K562 (cell line): Measurements from ENCODE around the gene SLC12A9. TPM values are rescaled to one million over a fixed set of nuclear protein-coding genes. Genes with fewer than 3 reads are reported as not detected.

ENCODE experiments used
- ARID4B ChIP-seq: sonication (generic); formaldehyde crosslinking; IDR thresholded peaks from 2 replicates; pipeline ENCODE4 v1.8.0; 2022; ENCODE audit warnings: mild to moderate bottlenecking, missing genetic modification reagents
- C11orf30 ChIP-seq: fragments of 450-650 bp; IDR thresholded peaks from 2 replicates; pipeline ENCODE4 v1.6.1; 2016; ENCODE audit warnings: low read depth, mild to moderate bottlenecking
- CAMTA2 ChIP-seq: fragments of 250-450 bp; sonication (Bioruptor Pico); conservative IDR thresholded peaks from 2 replicates; pipeline ENCODE4 v1.5.1; 2022
- MXI1 ChIP-seq: IDR thresholded peaks from 2 replicates; pipeline ENCODE4 v1.6.1; 2011; ENCODE audit warnings: low read depth, mild to moderate bottlenecking, improper control_type of control experiment, low read length
- SNAPC5 ChIP-seq: fragments of 250-450 bp; sonication (Bioruptor Pico); IDR thresholded peaks from 2 replicates; pipeline ENCODE4 v1.8.0; 2021; ENCODE audit warnings: moderate library complexity, mild to moderate bottlenecking, inconsistent platforms
- THAP12 ChIP-seq: fragments of 250-450 bp; sonication (Bioruptor Pico); IDR thresholded peaks from 2 replicates; pipeline ENCODE4 v1.9.0; 2021; ENCODE audit warnings: mild to moderate bottlenecking, inconsistent platforms
- ZBTB8A ChIP-seq: fragments of 450-650 bp; IDR thresholded peaks from 2 replicates; pipeline ENCODE4 v1.6.1; 2018; ENCODE audit warnings: mild to moderate bottlenecking, moderate library complexity; ENCODE audit not compliant: partially characterized antibody
- ZNF212 ChIP-seq: fragments of 450-650 bp; formaldehyde crosslinking; IDR thresholded peaks from 2 replicates; pipeline ENCODE4 v1.4.0; 2020; ENCODE audit warnings: mild to moderate bottlenecking
- ZNF24 ChIP-seq: fragments of 450-650 bp; IDR thresholded peaks from 2 replicates; pipeline ENCODE4 v1.6.1; 2016
- ZNF318 ChIP-seq, 2 experiments: fragments of 450-650 bp; IDR thresholded peaks; 2 replicates each; pipeline ENCODE4 v1.6.1; 2016; ENCODE audit warnings: mild to moderate bottlenecking in 2 of 2, borderline replicate concordance in 1 of 2, low read depth in 1 of 2, moderate library complexity in 1 of 2
- ZZZ3 ChIP-seq: fragments of 450-650 bp; IDR thresholded peaks from 2 replicates; pipeline ENCODE4 v1.6.1; 2016; ENCODE audit warnings: antibody characterized with exemption, mild to moderate bottlenecking, moderate library complexity
- polyA plus RNA-seq, 8 experiments: library from polyadenylated mRNA; depleted of rRNA in 4 of 8; stranded (reverse) in 5 of 8; unstranded in 3 of 8; fragments of >200 nt; fragmentation: Nextera tagmentation in 2 of 8; fragmentation: Illumina TruSeq in 1 of 8; extraction: Ambion mirVana in 2 of 8; extraction: Trizol in 1 of 8; gene quantifications; 2 replicates each; pipeline versions ENCODE4 v1.2.1 to v1.2.3, GENCODE V29; 2011 to 2014; ENCODE audit warnings: inconsistent platforms in 1 of 8, missing spikeins in 1 of 8
- total RNA-seq, 7 experiments: library from RNA; depleted of rRNA in 6 of 7; stranded (reverse); fragments of >200 nt in 6 of 7; fragmentation: Illumina TruSeq in 2 of 7; extraction: Trizol in 2 of 7; gene quantifications; 2 replicates each; pipeline versions ENCODE4 v1.2.1 to v1.2.3, GENCODE V29; 2011 to 2021; ENCODE audit warnings: low replicate concordance in 1 of 7

SLC12A9 gene
- total and polyA plus RNA-seq, 9 of the 15 experiments (the other 6 are each of a cell fraction or from before 2014, with no cell fraction given) = 0.06 to 20.2 (median 10.7) TPM

GRCh38 chr7:100835903-100836811 lies 16.4 kb upstream of the SLC12A9 start (continued):
- TF ChIP-seq ZNF318 (IDR thresholded peaks at IDR 0.05; ENCODE audit: borderline replicate concordance in 1 of 2, low read depth in 1 of 2) (no peak), ZBTB8A (no peak), SNAPC5 (CRISPR knock-in tag) (no peak), ZNF212 (CRISPR knock-in tag) (no peak), THAP12 (CRISPR knock-in tag) (0 out of 2 replicates have a peak, but pooled peaks have one; percentile 11), CAMTA2 (CRISPR knock-in tag) (no peak), ARID4B (CRISPR knock-in tag) (0 out of 2 replicates have a peak, but pooled peaks have one; percentile 21), ZNF24 (no peak), ZZZ3 (no peak), C11orf30 (peak; percentile 69), MXI1 (no peak)
